HG03097 (cell line): Measurements from ENCODE around the gene LCMT2.
"Not testable (repeated sequence)": the region's sequence is repeated elsewhere in the genome, so short reads cannot be mapped to it uniquely, and the experiment has no call there.

Experiments
- ATAC-seq: cut with Tn5 transposase; IDR thresholded peaks from one replicate; pipeline ENCODE4 v1.9.1; 2021; ENCODE audit not compliant: unreplicated experiment, low FRiP score

Gene LCMT2

GRCh38 chr15:43316016-43316970, 14.1 kb downstream of the LCMT2 start:
- no peak for ATAC-seq

DNA sequence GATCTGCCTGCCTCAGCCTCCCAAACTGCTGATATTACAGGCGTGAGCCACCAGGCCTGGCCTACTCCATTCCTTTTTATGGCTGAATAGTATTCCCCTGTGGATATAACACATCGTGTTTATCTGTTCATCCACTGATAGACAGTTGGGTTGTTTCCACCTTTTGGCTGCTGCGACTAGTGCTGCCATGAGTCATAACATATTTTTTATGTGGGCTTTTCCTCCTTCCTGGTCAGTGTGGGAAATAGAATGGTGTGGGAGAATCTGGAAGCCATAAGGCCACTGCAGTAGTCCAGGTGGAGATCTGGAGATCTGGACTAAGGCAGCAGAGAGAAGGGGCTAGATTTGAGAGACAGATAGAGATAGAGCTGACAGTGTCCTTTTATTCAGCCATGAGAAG, 16.2 kb downstream of the LCMT2 start:
- ATAC-seq = no peak

GRCh38 chr15:43312378-43312777, 18.0 kb downstream of the LCMT2 start:
- ATAC-seq = no peak

- ATAC-seq = no peak
Measured at GRCh38 chr15:43302205-43302817, 28.1 kb downstream of the LCMT2 start, which contains the start of gene TGM7. Gene TGM7 (minus strand): TSS chr15:43302255.

- ATAC-seq = no peak
Measured at GRCh38 chr15:43299884-43300283, 30.5 kb downstream of the LCMT2 start.

DNA sequence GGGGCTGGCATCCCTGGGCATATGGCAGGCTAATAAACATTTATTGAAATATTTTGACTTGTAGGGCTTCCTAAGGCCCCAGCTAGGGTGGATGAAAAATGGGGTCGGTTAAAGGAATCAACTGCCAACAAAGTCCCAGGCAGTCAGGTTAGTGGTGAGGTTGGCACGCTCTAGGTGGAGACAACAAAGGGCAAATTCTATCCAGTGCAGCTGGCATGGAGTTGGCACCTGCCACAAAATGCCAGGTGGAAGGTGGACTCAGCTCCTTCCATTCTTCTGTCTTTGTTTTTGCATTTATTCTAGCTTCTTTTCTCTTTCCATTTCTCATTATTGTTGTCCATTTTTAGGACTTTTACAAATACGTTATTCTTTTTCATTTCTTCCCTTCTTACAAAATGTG, 31.0 kb downstream of the LCMT2 start:
- ATAC-seq = no peak

- ATAC-seq = no peak
Measured at GRCh38 chr15:43294091-43294706, 36.2 kb downstream of the LCMT2 start.

DNA sequence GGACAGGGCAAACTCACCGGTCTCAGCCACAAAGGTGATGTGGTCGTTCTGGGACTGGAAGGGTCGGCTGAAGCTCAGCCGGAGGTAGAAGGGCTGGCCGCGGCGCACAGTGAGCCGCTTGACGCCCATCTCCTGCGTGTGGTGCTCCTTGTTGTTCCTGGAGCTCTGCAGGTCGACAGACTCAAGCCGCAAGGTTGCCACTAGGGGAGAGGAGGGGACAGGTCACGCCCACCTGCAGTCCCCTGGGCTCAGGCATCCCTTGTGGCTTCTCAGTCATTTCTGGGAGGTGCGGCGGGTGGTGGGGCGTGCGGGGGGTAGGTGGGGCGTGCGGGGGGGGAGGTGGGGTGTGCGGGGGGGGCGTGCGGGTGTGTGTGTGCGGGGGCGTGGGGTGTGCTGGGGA, 36.9 kb downstream of the LCMT2 start:
- ATAC-seq = no peak

GRCh38 chr15:43292375-43293078, 37.8 kb downstream of the LCMT2 start:
- no peak for ATAC-seq

DNA sequence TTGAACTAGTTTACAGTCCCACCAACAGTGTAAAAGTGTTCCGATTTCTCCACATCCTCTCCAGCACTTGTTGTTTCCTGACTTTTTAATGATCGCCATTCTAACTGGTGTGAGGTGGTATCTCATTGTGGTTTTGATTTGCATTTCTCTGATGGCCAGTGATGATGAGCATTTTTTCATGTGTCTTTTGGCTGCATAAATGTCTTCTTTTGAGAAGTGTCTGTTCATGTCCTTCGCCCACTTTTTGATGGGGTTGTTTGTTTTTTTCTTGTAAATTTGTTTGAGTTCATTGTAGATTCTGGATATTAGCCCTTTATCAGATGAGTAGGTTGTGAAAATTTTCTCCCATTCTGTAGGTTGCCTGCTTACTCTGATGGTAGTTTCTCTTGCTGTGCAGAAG, 40.7 kb downstream of the LCMT2 start:
- ATAC-seq = not testable (repeated sequence)

DNA sequence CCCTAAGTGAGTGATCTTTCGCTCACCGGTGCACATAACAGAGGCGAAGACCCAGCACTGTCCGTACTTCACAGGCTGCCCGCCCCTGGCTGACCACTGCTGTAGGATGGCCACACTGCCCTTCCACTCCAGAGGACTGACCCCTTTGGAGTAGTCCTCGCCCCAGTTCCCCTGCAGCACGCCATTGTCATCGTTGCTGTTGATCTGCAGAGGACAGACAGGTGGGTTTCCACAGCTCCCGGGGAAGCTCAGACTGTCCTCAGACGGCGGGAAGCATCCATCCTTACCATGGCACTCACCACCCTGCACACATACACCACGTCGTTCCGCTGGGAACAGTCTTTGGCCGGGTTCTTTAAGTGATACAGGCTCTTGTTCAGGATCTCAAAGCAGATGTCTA, 43.1 kb downstream of the LCMT2 start:
- no peak for ATAC-seq

DNA sequence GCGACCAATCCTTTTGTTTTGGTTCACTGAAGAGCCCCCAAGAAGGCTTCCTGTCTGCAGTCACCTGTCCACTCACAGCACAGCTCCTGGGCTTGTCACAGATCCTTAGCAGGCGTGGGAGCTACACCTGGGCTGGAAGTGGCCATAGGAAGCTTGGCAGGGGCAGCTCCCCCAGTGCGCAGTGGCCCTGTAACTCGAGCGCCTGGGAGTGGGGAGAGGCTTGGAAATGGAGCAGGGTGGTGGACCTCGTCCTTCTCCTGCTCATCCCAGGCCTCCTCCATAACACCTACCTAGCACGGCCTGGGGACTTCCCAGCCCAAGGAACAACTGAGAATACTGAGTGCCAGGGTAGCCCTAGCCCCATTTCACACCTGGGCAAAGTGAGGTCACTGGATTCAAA, 44.3 kb downstream of the LCMT2 start:
- no peak for ATAC-seq

DNA sequence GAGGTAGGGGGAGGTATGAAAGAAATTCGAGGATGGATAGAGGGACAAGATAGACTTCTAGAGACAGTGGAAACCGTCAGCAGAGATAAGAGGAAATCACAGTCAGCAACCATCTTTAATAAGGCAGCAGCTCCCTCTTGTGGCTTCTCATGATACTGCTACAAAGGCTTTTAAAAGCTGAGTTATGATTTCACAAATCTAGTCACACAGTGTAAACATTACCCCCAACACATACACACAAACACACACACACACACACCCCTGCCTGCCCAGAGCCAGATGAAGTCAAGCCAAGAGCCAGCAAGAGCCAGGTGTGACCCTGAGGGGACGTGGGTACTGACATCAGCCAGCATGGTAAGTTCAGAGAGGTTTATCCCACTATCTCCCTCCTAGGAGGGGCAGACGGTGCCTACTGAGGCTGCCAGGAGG, 44.8 kb downstream of the LCMT2 start:
- no peak for ATAC-seq

GRCh38 chr15:43283526-43283925, 46.8 kb downstream of the LCMT2 start:
- ATAC-seq = no peak

- no peak for ATAC-seq
Measured at GRCh38 chr15:43281926-43282602, 48.3 kb downstream of the LCMT2 start.

DNA sequence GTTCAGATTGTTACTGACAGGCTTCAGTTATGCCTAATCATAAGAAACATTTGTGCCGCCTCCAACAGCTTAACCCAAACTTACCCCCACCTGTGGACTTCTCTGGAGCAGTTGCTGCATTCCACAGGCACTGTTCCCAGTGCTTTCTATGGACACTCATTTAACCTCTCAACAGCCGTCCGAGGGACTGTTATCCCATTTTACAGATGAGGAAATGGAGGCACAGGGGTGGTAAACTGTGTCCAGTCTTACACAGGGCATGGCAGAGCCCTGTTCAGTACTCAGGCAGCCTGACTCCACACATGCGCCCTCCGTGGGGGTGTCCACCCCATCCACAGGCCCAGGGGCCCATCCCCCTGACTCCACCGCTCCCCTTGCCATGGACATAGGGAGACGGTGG, 49.4 kb downstream of the LCMT2 start:
- no peak for ATAC-seq

DNA sequence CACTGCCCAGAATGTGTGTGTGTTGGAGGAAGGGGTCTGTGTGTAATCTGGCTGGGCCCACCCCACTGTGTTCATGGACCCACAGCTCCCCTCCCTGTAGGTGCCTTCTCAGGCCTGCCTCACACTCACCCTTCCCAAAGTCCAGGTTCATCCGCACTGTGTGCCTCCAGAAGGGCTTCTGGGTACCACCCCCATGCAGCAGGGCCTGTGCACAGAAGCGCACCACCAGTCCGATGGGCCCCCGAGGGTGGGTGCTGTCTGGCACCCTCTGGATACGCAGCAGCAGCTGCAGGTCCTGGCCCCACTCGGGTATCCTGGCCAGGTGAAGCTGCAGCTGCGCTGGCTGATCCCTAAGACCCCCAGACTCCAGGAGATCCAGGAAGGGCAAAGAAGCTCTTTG, 50.9 kb downstream of the LCMT2 start:
- no peak for ATAC-seq

- ATAC-seq = no peak
Measured at GRCh38 chr15:43278869-43279268, 51.5 kb downstream of the LCMT2 start.

GRCh38 chr15:43277901-43278300, 52.5 kb downstream of the LCMT2 start:
- ATAC-seq = no peak

DNA sequence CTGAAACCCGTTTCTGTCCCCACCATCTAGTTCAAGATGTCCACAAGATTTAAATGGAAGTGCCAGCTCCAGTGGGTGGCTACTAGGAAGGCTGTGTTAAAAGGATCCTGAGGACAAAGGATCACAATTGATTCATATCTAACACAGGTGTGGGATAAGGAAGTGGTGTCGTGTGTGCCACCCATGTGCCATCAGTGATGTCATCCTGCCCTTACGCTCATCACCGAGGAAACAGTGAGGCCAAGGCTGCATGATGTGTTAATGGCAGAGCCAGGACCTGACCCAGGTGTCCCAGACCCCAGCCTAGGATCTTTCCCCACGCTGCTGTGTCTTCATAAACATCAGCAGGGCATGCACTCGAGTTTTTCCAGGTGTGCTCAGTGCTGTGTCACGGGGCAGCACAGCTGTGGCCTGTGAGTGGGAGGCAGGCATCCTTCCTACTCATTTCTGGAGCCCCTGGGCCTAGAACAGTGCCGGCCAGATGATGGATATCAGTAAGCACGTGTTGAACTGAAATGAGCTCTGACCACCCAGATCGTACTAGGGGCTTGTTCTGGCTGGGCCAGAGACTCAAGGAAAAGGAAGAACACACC, 53.0 kb downstream of the LCMT2 start:
- ATAC-seq = no peak
